ENCODE measurements around the gene FAM13C. TPM values are rescaled to one million over a fixed set of nuclear protein-coding genes. Genes with fewer than 3 reads are reported as not detected.
"Not testable (repeated sequence)": the region's sequence is repeated elsewhere in the genome, so short reads cannot be mapped to it uniquely, and the experiment has no call there.

The FAM13C gene
- 10 to 100 TPM in 2 of 9 donors, 1 to 10 TPM in 7; 3.6 to 12.4 (median 8.5) TPM for total RNA-seq
- polyA plus RNA-seq: 1 to 10 TPM in 1 of 2 donors, under 1 TPM in 1; 1.00 to 3.0 TPM
- long read RNA-seq, donor 1, transcript FAM13C-217 (14 exons, 3,333 nt): major isoform, 5 of 12 reads
- long read RNA-seq, donor 1, partial matches to known transcripts: 0 of 12 reads
- long read RNA-seq, donor 1, other reads (novel, unspliced or antisense): 7 of 12 reads
- long read RNA-seq, donor 2, partial matches to known transcripts: 4 of 5 reads
- long read RNA-seq, donor 2, other reads (novel, unspliced or antisense): 0 of 5 reads
- long read RNA-seq, donor 3, partial matches to known transcripts: 1 of 6 reads
- long read RNA-seq, donor 3, other reads (novel, unspliced or antisense): 2 of 6 reads

- H3K4me1 ChIP-seq: peaks cover 6 to 60% (median 33%) of the 10 kb centered on the region in 12 donors
- ATAC-seq (peak; percentile 63 to 90 (median 82)), DNase-seq (peak; percentile 55 to 83 (median 67))
- H3K9me3 ChIP-seq: no peaks in the 10 kb centered on the region
- intact Hi-C loops (cut with DNase I): loop anchor here in 7 of 10 donors (2.0 to 10.0 kb wide), 9 partner anchors 35 to 212 kb away; no protein-coding TSS in a partner anchor
- peak within 1 kb of the TSS; percentile 64 to 94 (median 86) for H3K27ac ChIP-seq
- WGBS, 4 donors: 0 to 2% (median 1%) methylated on average over 24 to 41 of the region's 41 CpGs
- no peak for TF ChIP-seq POLR2A (IDR thresholded peaks at IDR 0.05)
- peak in 1 of 12 donors; percentile 5 for TF ChIP-seq CTCF (IDR thresholded peaks at IDR 0.05)
- H3K36me3 ChIP-seq: no peaks in the 10 kb centered on the region
- H3K4me3 ChIP-seq: peak within 1 kb of the TSS; percentile 47 to 78 (median 64)
- peaks cover 0 to 4% (median 0%) of the 10 kb centered on the region in 9 donors for H3K27me3 ChIP-seq
These were observed at the start of gene FAM13C for GRCh38 chr10:59362144-59362958. Gene FAM13C, minus strand, starts transcription at chr10:59362549. Its CDS starts 89 bp downstream, at chr10:59362460.

GRCh38 chr10:59405235-59405634, 42.9 kb upstream of the FAM13C start:
- Histone ChIP-seq H3K9me3 (peaks cover 0 to 13% (median 6%) of the 10 kb centered on the region in 12 donors), H3K4me1 (no peaks in the 10 kb centered on the region), H3K27ac (no peak overlapping the region), H3K27me3 (no peaks in the 10 kb centered on the region), H3K36me3 (no peaks in the 10 kb centered on the region), H3K4me3 (no peak overlapping the region)
- intact Hi-C loops (cut with DNase I): no loop called here
- DNase-seq: no peak
- TF ChIP-seq CTCF (IDR thresholded peaks at IDR 0.05): no peak
- TF ChIP-seq POLR2A (IDR thresholded peaks at IDR 0.05): no peak
- ATAC-seq: no peak
- 84 to 92% (median 87%) methylated on average over 3 of the region's 3 CpGs for WGBS, 4 donors

- Histone ChIP-seq H3K4me3 (no peak overlapping the region), H3K36me3 (no peaks in the 10 kb centered on the region), H3K9me3 (peaks cover 0 to 18% (median 5%) of the 10 kb centered on the region in 12 donors), H3K27me3 (no peaks in the 10 kb centered on the region), H3K4me1 (no peaks in the 10 kb centered on the region), H3K27ac (no peak overlapping the region)
- 59 to 77% (median 67%) methylated on average over 1 of the region's 1 CpG for WGBS, 4 donors
- intact Hi-C loops (cut with DNase I): no loop called here
- DNase-seq (no peak), ATAC-seq (no peak)
- no peak for TF ChIP-seq CTCF (IDR thresholded peaks at IDR 0.05)
- TF ChIP-seq POLR2A (IDR thresholded peaks at IDR 0.05): no peak
These were observed 37.9 kb upstream of the FAM13C start for GRCh38 chr10:59400214-59400613.

GRCh38 chr10:59399329-59399728, 37.0 kb upstream of the FAM13C start:
- DNase-seq: not testable (repeated sequence)
- H3K9me3 ChIP-seq: peaks cover 0 to 13% (median 0%) of the 10 kb centered on the region in 12 donors

More at GRCh38 chr10:59399329-59399728, 37.0 kb upstream of the FAM13C start:
- 95 to 97% (median 95%) methylated on average over 4 of the region's 4 CpGs for WGBS, 4 donors
- H3K36me3 ChIP-seq; H3K4me1 ChIP-seq; ATAC-seq; intact Hi-C loops (cut with DNase I); H3K4me3 ChIP-seq; H3K27me3 ChIP-seq; H3K27ac ChIP-seq: not testable (repeated sequence)
